A549 (cell line): ENCODE results near the gene DBF4B.
"Not testable (repeated sequence)": the region's sequence is repeated elsewhere in the genome, so short reads cannot be mapped to it uniquely, and the experiment has no call there.

ENCODE experiments used
- CHD4 ChIP-seq: fragments of 200-600 bp; sonication (generic); IDR thresholded peaks from 2 replicates; pipeline ENCODE4 v1.6.1; 2016; ENCODE audit warnings: antibody characterized with exemption, mild to moderate bottlenecking, borderline replicate concordance
- EHMT2 ChIP-seq: fragments of 200-600 bp; sonication (generic); IDR thresholded peaks from 2 replicates; pipeline ENCODE4 v1.6.1; 2016; ENCODE audit warnings: antibody characterized with exemption, low read depth, mild to moderate bottlenecking, moderate library complexity
- EP300 ChIP-seq, 2 experiments: fragments of >200 bp; sonication (Bioruptor Twin); formaldehyde crosslinking; IDR thresholded peaks; 2 replicates in 1 of 2; 3 replicates in 1 of 2; pipeline ENCODE4 v1.6.1; 2016 to 2017
- ESRRA ChIP-seq: fragments of 150-350 bp; IDR thresholded peaks from 2 replicates; pipeline ENCODE4 v1.6.1; 2014; ENCODE audit warnings: mild to moderate bottlenecking, low read length, borderline replicate concordance
- HOXA7 ChIP-seq: fragments of 250-450 bp; sonication (Bioruptor Pico); IDR thresholded peaks from 2 replicates; pipeline ENCODE4 v1.5.0; 2020; ENCODE audit warnings: mild to moderate bottlenecking, moderate library complexity
- MAX ChIP-seq: IDR thresholded peaks from 2 replicates; pipeline ENCODE4 v1.6.1; 2012
- MYC ChIP-seq: IDR thresholded peaks from 2 replicates; pipeline ENCODE4 v1.6.1; 2012; ENCODE audit warnings: mild to moderate bottlenecking, inconsistent platforms, low read length, improper control_type of control experiment, borderline replicate concordance
- PBX3 ChIP-seq: IDR thresholded peaks from 2 replicates; pipeline ENCODE4 v1.6.1; 2012
- POLR2A ChIP-seq: IDR thresholded peaks from 2 replicates; pipeline ENCODE4 v1.6.1; 2012; ENCODE audit warnings: mild to moderate bottlenecking, low read length
- RCOR1 ChIP-seq: fragments of 150-350 bp; IDR thresholded peaks from 2 replicates; pipeline ENCODE4 v1.6.1; 2014; ENCODE audit warnings: antibody characterized with exemption, low read length, low read depth
- TP53 ChIP-seq: fragments of 250-450 bp; sonication (Bioruptor Pico); IDR thresholded peaks from 2 replicates; pipeline ENCODE4 v1.5.0; 2021; ENCODE audit warnings: mild to moderate bottlenecking, moderate library complexity
- ZC3H11A ChIP-seq: fragments of 450-650 bp; IDR thresholded peaks from 2 replicates; pipeline ENCODE4 v1.6.1; 2014; ENCODE audit warnings: antibody characterized with exemption, mild to moderate bottlenecking
- TF ChIP-seq, protein P1 (sequence below): fragments of >200 bp; sonication (Bioruptor Twin); formaldehyde crosslinking; IDR thresholded peaks from 3 replicates; pipeline ENCODE4 v1.5.1; 2016
- TF ChIP-seq, protein P2 (sequence below): fragments of 200-600 bp; sonication (generic); IDR thresholded peaks from 2 replicates; pipeline ENCODE4 v1.6.1; 2016; ENCODE audit warnings: antibody characterized with exemption, mild to moderate bottlenecking, moderate library complexity

DNA sequence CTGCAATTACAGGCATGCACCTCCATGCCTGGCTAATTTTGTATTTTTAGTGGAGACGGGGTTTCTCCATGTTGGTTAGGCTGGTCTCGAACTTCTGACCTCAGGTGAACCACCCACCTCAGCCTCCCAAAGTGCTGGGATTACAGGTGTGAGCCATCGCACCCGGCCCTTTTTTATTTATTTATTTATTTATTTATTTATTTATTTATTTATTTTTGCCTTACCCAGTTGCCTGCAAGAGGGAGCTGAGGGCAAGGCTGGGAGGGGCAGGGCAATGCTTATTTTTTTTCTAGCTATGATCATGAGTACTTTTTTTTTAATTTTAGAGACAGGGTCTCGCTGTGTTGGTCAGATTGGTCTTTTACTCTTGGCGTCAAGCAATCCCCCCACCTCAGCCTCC is 17.7 kb downstream of the DBF4B start:
- TF ChIP-seq RCOR1; MYC; TP53 (CRISPR knock-in tag); ESRRA; EP300 (IDR thresholded peaks at IDR 0.05); HOXA7 (CRISPR knock-in tag); EHMT2; MAX; POLR2A; CHD4; PBX3: not testable (repeated sequence)
- peak; percentile 72 for TF ChIP-seq ZC3H11A
- TF ChIP-seq, protein P1, sequence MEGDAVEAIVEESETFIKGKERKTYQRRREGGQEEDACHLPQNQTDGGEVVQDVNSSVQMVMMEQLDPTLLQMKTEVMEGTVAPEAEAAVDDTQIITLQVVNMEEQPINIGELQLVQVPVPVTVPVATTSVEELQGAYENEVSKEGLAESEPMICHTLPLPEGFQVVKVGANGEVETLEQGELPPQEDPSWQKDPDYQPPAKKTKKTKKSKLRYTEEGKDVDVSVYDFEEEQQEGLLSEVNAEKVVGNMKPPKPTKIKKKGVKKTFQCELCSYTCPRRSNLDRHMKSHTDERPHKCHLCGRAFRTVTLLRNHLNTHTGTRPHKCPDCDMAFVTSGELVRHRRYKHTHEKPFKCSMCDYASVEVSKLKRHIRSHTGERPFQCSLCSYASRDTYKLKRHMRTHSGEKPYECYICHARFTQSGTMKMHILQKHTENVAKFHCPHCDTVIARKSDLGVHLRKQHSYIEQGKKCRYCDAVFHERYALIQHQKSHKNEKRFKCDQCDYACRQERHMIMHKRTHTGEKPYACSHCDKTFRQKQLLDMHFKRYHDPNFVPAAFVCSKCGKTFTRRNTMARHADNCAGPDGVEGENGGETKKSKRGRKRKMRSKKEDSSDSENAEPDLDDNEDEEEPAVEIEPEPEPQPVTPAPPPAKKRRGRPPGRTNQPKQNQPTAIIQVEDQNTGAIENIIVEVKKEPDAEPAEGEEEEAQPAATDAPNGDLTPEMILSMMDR = not testable (repeated sequence)
- TF ChIP-seq, protein P2, sequence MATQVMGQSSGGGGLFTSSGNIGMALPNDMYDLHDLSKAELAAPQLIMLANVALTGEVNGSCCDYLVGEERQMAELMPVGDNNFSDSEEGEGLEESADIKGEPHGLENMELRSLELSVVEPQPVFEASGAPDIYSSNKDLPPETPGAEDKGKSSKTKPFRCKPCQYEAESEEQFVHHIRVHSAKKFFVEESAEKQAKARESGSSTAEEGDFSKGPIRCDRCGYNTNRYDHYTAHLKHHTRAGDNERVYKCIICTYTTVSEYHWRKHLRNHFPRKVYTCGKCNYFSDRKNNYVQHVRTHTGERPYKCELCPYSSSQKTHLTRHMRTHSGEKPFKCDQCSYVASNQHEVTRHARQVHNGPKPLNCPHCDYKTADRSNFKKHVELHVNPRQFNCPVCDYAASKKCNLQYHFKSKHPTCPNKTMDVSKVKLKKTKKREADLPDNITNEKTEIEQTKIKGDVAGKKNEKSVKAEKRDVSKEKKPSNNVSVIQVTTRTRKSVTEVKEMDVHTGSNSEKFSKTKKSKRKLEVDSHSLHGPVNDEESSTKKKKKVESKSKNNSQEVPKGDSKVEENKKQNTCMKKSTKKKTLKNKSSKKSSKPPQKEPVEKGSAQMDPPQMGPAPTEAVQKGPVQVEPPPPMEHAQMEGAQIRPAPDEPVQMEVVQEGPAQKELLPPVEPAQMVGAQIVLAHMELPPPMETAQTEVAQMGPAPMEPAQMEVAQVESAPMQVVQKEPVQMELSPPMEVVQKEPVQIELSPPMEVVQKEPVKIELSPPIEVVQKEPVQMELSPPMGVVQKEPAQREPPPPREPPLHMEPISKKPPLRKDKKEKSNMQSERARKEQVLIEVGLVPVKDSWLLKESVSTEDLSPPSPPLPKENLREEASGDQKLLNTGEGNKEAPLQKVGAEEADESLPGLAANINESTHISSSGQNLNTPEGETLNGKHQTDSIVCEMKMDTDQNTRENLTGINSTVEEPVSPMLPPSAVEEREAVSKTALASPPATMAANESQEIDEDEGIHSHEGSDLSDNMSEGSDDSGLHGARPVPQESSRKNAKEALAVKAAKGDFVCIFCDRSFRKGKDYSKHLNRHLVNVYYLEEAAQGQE = not testable (repeated sequence)
